Measurements from ENCODE around the gene A1CF.
"Not testable (repeated sequence)": the region's sequence is repeated elsewhere in the genome, so short reads cannot be mapped to it uniquely, and the experiment has no call there.

The A1CF gene

GRCh38 chr10:50927522-50928189, 42.2 kb upstream of the A1CF start:
- H3K27me3 ChIP-seq (ENCODE audit: control insufficient read depth in 3 of 3, insufficient read depth in 3 of 3, low read depth in 1 of 3, low read length in 3 of 3) = no peaks in the 10 kb centered on the region
- H4K91ac ChIP-seq (ENCODE audit: low read depth, low read length, poor library complexity) = no peak overlapping the region
- DNase-seq (ENCODE audit: low spot score) = no peak
- peaks cover 0 to 4% of the 10 kb centered on the region in 2 donors for H3K9me3 ChIP-seq (replicated peaks in 1 of 2; ENCODE audit: control insufficient read depth in 2 of 2, insufficient read depth in 1 of 2, low read depth in 1 of 2, low read length in 2 of 2)
- no peak overlapping the region for H3K4me3 ChIP-seq (ENCODE audit: low read length in 2 of 2)
- no peak overlapping the region for H3K4ac ChIP-seq (ENCODE audit: low read length)
- H3K27ac ChIP-seq (replicated peaks; ENCODE audit: low read length) = no peak overlapping the region
- no peak overlapping the region for H2AK5ac ChIP-seq (ENCODE audit: low read depth, low read length)
- H3K18ac ChIP-seq (ENCODE audit: low read length) = no peak overlapping the region
- no peak overlapping the region for H2BK5ac ChIP-seq (ENCODE audit: low read length)
- H3K36me3 ChIP-seq (replicated peaks in 1 of 2; ENCODE audit: control insufficient read depth in 2 of 2, insufficient read depth in 2 of 2, low read length in 2 of 2) = peaks cover 0 to 1% of the 10 kb centered on the region in 2 donors
- no peak overlapping the region for H3K23ac ChIP-seq (ENCODE audit: low read depth, low read length, poor library complexity)
- H2AFZ ChIP-seq (ENCODE audit: low read length) = no peak overlapping the region
- WGBS, 2 donors (ENCODE audit: extremely low coverage in 2 of 2, insufficient read length in 2 of 2, insufficient replicate concordance in 1 of 2) = no CpG with 5 or more reads among the region's 2 CpGs
- H3K79me1 ChIP-seq (ENCODE audit: low read depth, low read length) = no peaks in the 10 kb centered on the region
- H3K14ac ChIP-seq (ENCODE audit: low read length) = no peak overlapping the region
- H4K8ac ChIP-seq (ENCODE audit: low read depth, low read length) = no peak overlapping the region
- no peak overlapping the region for H3K4me2 ChIP-seq (ENCODE audit: insufficient read depth, low read length, poor library complexity, severe bottlenecking)
- no peak overlapping the region for H2BK15ac ChIP-seq (ENCODE audit: low read length)
- no peak overlapping the region for H2BK12ac ChIP-seq (ENCODE audit: low read length)
- no peak overlapping the region for H2BK120ac ChIP-seq (ENCODE audit: low read depth, low read length)
- no peak overlapping the region for H3K9ac ChIP-seq (ENCODE audit: low read depth, low read length, poor library complexity)
- peaks cover 0 to 1% of the 10 kb centered on the region in 2 donors for H3K4me1 ChIP-seq (ENCODE audit: control insufficient read depth in 2 of 2, insufficient read depth in 1 of 2, low read depth in 1 of 2, low read length in 2 of 2)

DNA sequence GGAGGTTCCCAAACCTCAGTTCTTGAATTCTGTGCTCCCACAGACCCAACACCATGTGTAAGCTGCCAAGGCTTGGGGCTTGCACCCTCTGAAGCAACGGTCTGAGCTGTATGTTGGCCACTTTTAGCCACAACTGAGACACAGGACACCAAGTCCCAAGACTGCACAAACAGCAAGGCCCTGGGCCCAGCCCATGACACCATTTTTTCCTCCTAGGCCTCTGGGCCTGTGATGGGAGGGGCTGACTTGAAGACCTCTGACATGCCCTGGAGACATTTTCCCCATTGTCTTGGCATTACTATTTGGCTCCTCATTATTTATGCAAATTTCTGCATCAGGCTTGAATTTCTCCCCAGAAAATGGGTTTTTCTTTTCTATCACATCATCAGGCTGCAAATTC, 38.0 kb upstream of the A1CF start:
- H2BK12ac ChIP-seq (ENCODE audit: low read length); H4K8ac ChIP-seq (ENCODE audit: low read depth, low read length); H3K4ac ChIP-seq (ENCODE audit: low read length); H3K14ac ChIP-seq (ENCODE audit: low read length); H3K27ac ChIP-seq (replicated peaks; ENCODE audit: low read length); H2AFZ ChIP-seq (ENCODE audit: low read length); DNase-seq (ENCODE audit: low spot score); H2BK5ac ChIP-seq (ENCODE audit: low read length); H3K27me3 ChIP-seq (ENCODE audit: control insufficient read depth in 3 of 3, insufficient read depth in 3 of 3, low read depth in 1 of 3, low read length in 3 of 3); H3K9ac ChIP-seq (ENCODE audit: low read depth, low read length, poor library complexity); H3K4me2 ChIP-seq (ENCODE audit: insufficient read depth, low read length, poor library complexity, severe bottlenecking); H3K4me1 ChIP-seq (ENCODE audit: control insufficient read depth in 2 of 2, insufficient read depth in 1 of 2, low read depth in 1 of 2, low read length in 2 of 2); H3K79me1 ChIP-seq (ENCODE audit: low read depth, low read length); H4K91ac ChIP-seq (ENCODE audit: low read depth, low read length, poor library complexity); H3K23ac ChIP-seq (ENCODE audit: low read depth, low read length, poor library complexity); H2BK120ac ChIP-seq (ENCODE audit: low read depth, low read length); H3K18ac ChIP-seq (ENCODE audit: low read length); H3K9me3 ChIP-seq (replicated peaks in 1 of 2; ENCODE audit: control insufficient read depth in 2 of 2, insufficient read depth in 1 of 2, low read depth in 1 of 2, low read length in 2 of 2); H3K4me3 ChIP-seq (ENCODE audit: low read length in 2 of 2); H3K36me3 ChIP-seq (replicated peaks in 1 of 2; ENCODE audit: control insufficient read depth in 2 of 2, insufficient read depth in 2 of 2, low read length in 2 of 2); H2AK5ac ChIP-seq (ENCODE audit: low read depth, low read length); H2BK15ac ChIP-seq (ENCODE audit: low read length): not testable (repeated sequence)
- WGBS, 2 donors (ENCODE audit: extremely low coverage in 2 of 2, insufficient read length in 2 of 2, insufficient replicate concordance in 1 of 2) = no CpG with 5 or more reads among the region's 1 CpG

- H3K9me3 ChIP-seq (replicated peaks in 1 of 2; ENCODE audit: control insufficient read depth in 2 of 2, insufficient read depth in 1 of 2, low read depth in 1 of 2, low read length in 2 of 2) = peaks cover 0 to 4% of the 10 kb centered on the region in 2 donors
- H3K4me2 ChIP-seq (ENCODE audit: insufficient read depth, low read length, poor library complexity, severe bottlenecking) = no peak overlapping the region
Measured at GRCh38 chr10:50919010-50919409, 33.6 kb upstream of the A1CF start.

GRCh38 chr10:50918529-50918928, 33.1 kb upstream of the A1CF start:
- no peak overlapping the region for H3K18ac ChIP-seq (ENCODE audit: low read length)
- no peak overlapping the region for H2BK120ac ChIP-seq (ENCODE audit: low read depth, low read length)
- no peak for DNase-seq (ENCODE audit: low spot score)
- H2AK5ac ChIP-seq (ENCODE audit: low read depth, low read length) = no peak overlapping the region
- H3K4me2 ChIP-seq (ENCODE audit: insufficient read depth, low read length, poor library complexity, severe bottlenecking) = no peak overlapping the region
- H3K14ac ChIP-seq (ENCODE audit: low read length) = no peak overlapping the region
- peaks cover 0 to 4% of the 10 kb centered on the region in 2 donors for H3K9me3 ChIP-seq (replicated peaks in 1 of 2; ENCODE audit: control insufficient read depth in 2 of 2, insufficient read depth in 1 of 2, low read depth in 1 of 2, low read length in 2 of 2)
- no peaks in the 10 kb centered on the region for H3K36me3 ChIP-seq (replicated peaks in 1 of 2; ENCODE audit: control insufficient read depth in 2 of 2, insufficient read depth in 2 of 2, low read length in 2 of 2)
- H4K8ac ChIP-seq (ENCODE audit: low read depth, low read length) = no peak overlapping the region
- no peaks in the 10 kb centered on the region for H3K27me3 ChIP-seq (ENCODE audit: control insufficient read depth in 3 of 3, insufficient read depth in 3 of 3, low read depth in 1 of 3, low read length in 3 of 3)
- no peak overlapping the region for H2BK12ac ChIP-seq (ENCODE audit: low read length)
- no peak overlapping the region for H2BK15ac ChIP-seq (ENCODE audit: low read length)
- H3K4me1 ChIP-seq (ENCODE audit: control insufficient read depth in 2 of 2, insufficient read depth in 1 of 2, low read depth in 1 of 2, low read length in 2 of 2) = no peaks in the 10 kb centered on the region
- H4K91ac ChIP-seq (ENCODE audit: low read depth, low read length, poor library complexity) = no peak overlapping the region
- H3K9ac ChIP-seq (ENCODE audit: low read depth, low read length, poor library complexity) = no peak overlapping the region
- H3K27ac ChIP-seq (replicated peaks; ENCODE audit: low read length) = no peak overlapping the region
- H2BK5ac ChIP-seq (ENCODE audit: low read length) = no peak overlapping the region
- H3K79me1 ChIP-seq (ENCODE audit: low read depth, low read length) = no peaks in the 10 kb centered on the region
- H2AFZ ChIP-seq (ENCODE audit: low read length) = no peak overlapping the region
- no peak overlapping the region for H3K4me3 ChIP-seq (ENCODE audit: low read length in 2 of 2)
- no peak overlapping the region for H3K23ac ChIP-seq (ENCODE audit: low read depth, low read length, poor library complexity)
- H3K4ac ChIP-seq (ENCODE audit: low read length) = no peak overlapping the region

More at GRCh38 chr10:50919010-50919409, 33.6 kb upstream of the A1CF start:
- Histone ChIP-seq H3K4ac (ENCODE audit: low read length) (no peak overlapping the region), H3K23ac (ENCODE audit: low read depth, low read length, poor library complexity) (no peak overlapping the region), H3K36me3 (replicated peaks in 1 of 2; ENCODE audit: control insufficient read depth in 2 of 2, insufficient read depth in 2 of 2, low read length in 2 of 2) (no peaks in the 10 kb centered on the region), H2AK5ac (ENCODE audit: low read depth, low read length) (no peak overlapping the region), H3K4me1 (ENCODE audit: control insufficient read depth in 2 of 2, insufficient read depth in 1 of 2, low read depth in 1 of 2, low read length in 2 of 2) (no peaks in the 10 kb centered on the region), H2BK120ac (ENCODE audit: low read depth, low read length) (no peak overlapping the region), H3K27ac (replicated peaks; ENCODE audit: low read length) (no peak overlapping the region), H2AFZ (ENCODE audit: low read length) (no peak overlapping the region), H3K18ac (ENCODE audit: low read length) (no peak overlapping the region), H2BK12ac (ENCODE audit: low read length) (no peak overlapping the region), H2BK5ac (ENCODE audit: low read length) (no peak overlapping the region), H4K91ac (ENCODE audit: low read depth, low read length, poor library complexity) (no peak overlapping the region), H3K9ac (ENCODE audit: low read depth, low read length, poor library complexity) (no peak overlapping the region), H3K4me3 (ENCODE audit: low read length in 2 of 2) (no peak overlapping the region), H3K27me3 (ENCODE audit: control insufficient read depth in 3 of 3, insufficient read depth in 3 of 3, low read depth in 1 of 3, low read length in 3 of 3) (no peaks in the 10 kb centered on the region), H2BK15ac (ENCODE audit: low read length) (no peak overlapping the region), H3K79me1 (ENCODE audit: low read depth, low read length) (no peaks in the 10 kb centered on the region), H3K14ac (ENCODE audit: low read length) (no peak overlapping the region), H4K8ac (ENCODE audit: low read depth, low read length) (no peak overlapping the region)
- DNase-seq (ENCODE audit: low spot score) = no peak
- WGBS, 2 donors (ENCODE audit: extremely low coverage in 2 of 2, insufficient read length in 2 of 2, insufficient replicate concordance in 1 of 2) = no CpG with 5 or more reads among the region's 3 CpGs

Measured in neuronal stem cell (in vitro differentiated cells).